Calu3 (cell line): ENCODE results near the gene NISCH. TPM values are rescaled to one million over a fixed set of nuclear protein-coding genes. Genes with fewer than 3 reads are reported as not detected.

Experiments used
- BruUV-seq: library from RNA; stranded (reverse); fragments of 400-500 nt; replicated peaks from 2 replicates; lab custom pipeline; 2021; lab: Mats Ljungman, UMichigan
- CTCF ChIA-PET: fragments of 300-600 bp; sonication (Branson Sonifier 250); formaldehyde crosslinking; loops from one replicate; lab custom pipeline; 2022; ENCODE audit warnings: antibody characterized with exemption; lab: Charles Lee
- DNase-seq: peaks from one replicate; pipeline ENCODE4 v3.0.0; 2022
- H3K27ac Mint-ChIP-seq: one replicate; pipeline ENCODE4 v1.8.0; 2022; ENCODE audit warnings: mixed read lengths; ENCODE audit not compliant: unreplicated experiment
- H3K27me3 Mint-ChIP-seq: one replicate; pipeline ENCODE4 v1.8.0; 2022; ENCODE audit warnings: mixed read lengths; ENCODE audit not compliant: unreplicated experiment
- H3K36me3 Mint-ChIP-seq: one replicate; pipeline ENCODE4 v1.8.0; 2022; ENCODE audit warnings: mild to moderate bottlenecking, moderate library complexity, mixed read lengths; ENCODE audit not compliant: insufficient read depth, unreplicated experiment
- H3K4me1 Mint-ChIP-seq: one replicate; pipeline ENCODE4 v1.8.0; 2022; ENCODE audit warnings: mild to moderate bottlenecking, low read depth, mixed read lengths; ENCODE audit not compliant: unreplicated experiment
- H3K4me3 Mint-ChIP-seq: one replicate; pipeline ENCODE4 v1.8.0; 2022; ENCODE audit warnings: mild to moderate bottlenecking, low read depth, moderate library complexity, mixed read lengths; ENCODE audit not compliant: unreplicated experiment
- H3K9me3 Mint-ChIP-seq: one replicate; pipeline ENCODE4 v1.8.0; 2022; ENCODE audit warnings: low read depth, mixed read lengths; ENCODE audit not compliant: unreplicated experiment
- CTCF ChIP-seq: fragments of 200-600 bp; IDR thresholded peaks from one replicate; pipeline ENCODE4 v1.8.0; 2022; ENCODE audit warnings: antibody characterized with exemption; ENCODE audit not compliant: unreplicated experiment
- intact Hi-C: fragments of 100-400 bp; cut with micrococcal nuclease; formaldehyde crosslinking; loops from one replicate; pipeline ENCODE4 v1.10.0; 2022; ENCODE audit not compliant: unreplicated experiment
- total RNA-seq: library from RNA; stranded (reverse); gene quantifications from 2 replicates; pipeline ENCODE4 v1.2.3, GENCODE V29; 2022

NISCH gene
- total RNA-seq, 1 experiment from 2014 or later = 58.6 TPM

- H3K4me3 Mint-ChIP-seq = no peak within 1 kb of the TSS
- H3K27me3 Mint-ChIP-seq = no peaks in the 10 kb centered on the region
- H3K4me1 Mint-ChIP-seq = peaks cover 16% of the 10 kb centered on the region
- peak; percentile 85 for DNase-seq
- no peaks in the 10 kb centered on the region for H3K9me3 Mint-ChIP-seq
- peak; percentile 37 for TF ChIP-seq CTCF
- no peaks in the 10 kb centered on the region for H3K36me3 Mint-ChIP-seq
- CTCF ChIA-PET = interaction anchor here (1.5 kb wide), 1 partner anchor 33 kb away, joined by 3 read pairs; no protein-coding TSS in a partner anchor
- no peak within 1 kb of the TSS for H3K27ac Mint-ChIP-seq
- intact Hi-C loops = no loop called here
- BruUV-seq = no TSS peak
Observed at GRCh38 chr3:52444860-52445793, 10.3 kb upstream of the NISCH start, which contains the start of gene SEMA3G. Gene SEMA3G, minus strand, starts transcription at chr3:52445103. Its CDS starts 76 bp downstream, at chr3:52445027.

- TF ChIP-seq CTCF = no peak
- DNase-seq = no peak
- BruUV-seq = no TSS peak
- intact Hi-C loops = no loop called here
- no peaks in the 10 kb centered on the region for H3K9me3 Mint-ChIP-seq
- no peak overlapping the region for H3K4me3 Mint-ChIP-seq
- H3K27me3 Mint-ChIP-seq = no peaks in the 10 kb centered on the region
- H3K36me3 Mint-ChIP-seq = no peaks in the 10 kb centered on the region
- CTCF ChIA-PET = interaction anchor here (0.5 to 3.1 kb wide), 3 partner anchors 19 to 34 kb away, joined by 3 to 20 read pairs (median 3); no protein-coding TSS in a partner anchor
- peaks cover 25% of the 10 kb centered on the region for H3K4me1 Mint-ChIP-seq
- H3K27ac Mint-ChIP-seq = no peak overlapping the region
Observed at GRCh38 chr3:52446042-52446441, 9.4 kb upstream of the NISCH start.

DNA sequence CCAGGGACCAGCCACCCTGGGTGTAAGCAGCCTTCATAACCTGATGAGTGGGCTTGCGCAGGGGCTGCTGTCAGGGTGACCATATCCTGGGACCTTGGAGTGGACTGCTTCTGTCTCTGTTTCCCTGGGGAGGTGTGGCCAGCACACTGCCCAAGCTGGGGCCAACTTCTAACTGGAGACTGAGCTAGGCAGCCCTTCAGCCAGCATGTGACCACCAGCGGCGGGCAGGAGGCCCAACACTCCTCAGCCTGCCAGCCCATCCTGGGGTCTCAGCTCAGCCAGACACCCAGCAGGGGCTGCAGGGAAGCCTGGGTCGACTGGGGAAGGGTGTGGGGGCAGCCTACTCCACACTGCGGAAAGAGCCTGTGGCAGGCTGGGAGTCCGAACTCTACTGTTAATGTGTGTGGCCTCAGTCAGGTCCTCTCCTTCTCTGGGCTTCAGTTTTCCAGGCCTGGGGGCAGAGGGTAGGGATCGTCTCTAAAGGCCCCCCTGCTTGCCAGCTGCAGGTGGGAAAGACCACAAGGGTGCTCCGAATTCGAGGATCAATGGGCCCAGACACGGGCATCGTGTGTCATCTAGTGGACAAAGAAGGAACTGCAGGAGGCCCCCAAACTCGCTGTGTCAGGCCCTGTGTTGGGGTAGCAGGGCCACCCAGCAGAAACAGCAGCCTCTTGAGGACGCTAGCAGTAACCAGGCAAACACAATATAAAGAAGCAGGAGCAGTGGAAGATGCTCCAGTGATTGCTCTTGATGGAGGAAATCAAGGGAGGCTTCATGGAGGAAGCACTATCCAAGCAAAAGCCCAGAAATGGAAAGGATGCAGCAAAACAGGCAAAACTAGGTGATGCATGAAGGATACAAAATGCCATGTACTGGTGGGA lies 8.5 kb upstream of the NISCH start:
- DNase-seq = peak; percentile 80
- H3K27ac Mint-ChIP-seq = no peak overlapping the region

More for the DNA sequence above, 8.5 kb upstream of the NISCH start:
- Mint-ChIP-seq H3K4me3 (no peak overlapping the region), H3K9me3 (no peaks in the 10 kb centered on the region), H3K4me1 (peaks cover 26% of the 10 kb centered on the region), H3K27me3 (no peaks in the 10 kb centered on the region), H3K36me3 (no peaks in the 10 kb centered on the region)
- BruUV-seq = no TSS peak
- CTCF ChIA-PET = interaction anchor here (1.5 to 3.1 kb wide), 3 partner anchors 20 to 35 kb away, joined by 3 to 20 read pairs (median 7); no protein-coding TSS in a partner anchor
- intact Hi-C loops = loop anchor here (1.0 kb wide), 1 partner anchor 19 kb away; no protein-coding TSS in a partner anchor
- peak; percentile 95 for TF ChIP-seq CTCF
